ENCODE results near the gene MZF1. TPM values are rescaled to one million over a fixed set of nuclear protein-coding genes. Genes with fewer than 3 reads are reported as not detected.

The MZF1 gene
- total RNA-seq, 1 experiment from 2014 or later: 50.7 TPM

DNA sequence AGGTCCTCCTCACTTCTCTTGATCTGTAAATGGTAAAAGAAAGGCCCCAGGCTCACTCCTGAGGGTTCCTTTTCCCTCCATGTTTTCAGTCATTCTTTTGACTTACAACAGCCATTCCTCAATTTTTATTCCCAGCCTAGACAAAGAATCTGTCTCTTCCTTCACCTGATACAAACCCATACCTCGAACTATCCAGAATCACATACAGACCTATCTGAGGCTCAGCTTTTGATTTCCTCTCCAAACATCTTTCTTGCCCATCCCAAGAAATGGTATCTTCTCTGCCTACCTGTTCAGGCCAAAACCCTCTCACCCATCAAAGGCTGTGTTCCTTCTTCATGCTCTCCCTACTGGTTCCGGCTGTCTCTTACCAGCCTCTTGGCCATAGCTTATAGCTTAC lies 20.5 kb downstream of the MZF1 start:
- intact Hi-C loops (cut with micrococcal nuclease): no loop called here
- no peaks in the 10 kb centered on the region for H3K27me3 Mint-ChIP-seq (ENCODE audit: insufficient read depth, unreplicated experiment)
- peaks cover 90% of the 10 kb centered on the region for H3K36me3 Mint-ChIP-seq (ENCODE audit: insufficient read depth, unreplicated experiment)

DNA sequence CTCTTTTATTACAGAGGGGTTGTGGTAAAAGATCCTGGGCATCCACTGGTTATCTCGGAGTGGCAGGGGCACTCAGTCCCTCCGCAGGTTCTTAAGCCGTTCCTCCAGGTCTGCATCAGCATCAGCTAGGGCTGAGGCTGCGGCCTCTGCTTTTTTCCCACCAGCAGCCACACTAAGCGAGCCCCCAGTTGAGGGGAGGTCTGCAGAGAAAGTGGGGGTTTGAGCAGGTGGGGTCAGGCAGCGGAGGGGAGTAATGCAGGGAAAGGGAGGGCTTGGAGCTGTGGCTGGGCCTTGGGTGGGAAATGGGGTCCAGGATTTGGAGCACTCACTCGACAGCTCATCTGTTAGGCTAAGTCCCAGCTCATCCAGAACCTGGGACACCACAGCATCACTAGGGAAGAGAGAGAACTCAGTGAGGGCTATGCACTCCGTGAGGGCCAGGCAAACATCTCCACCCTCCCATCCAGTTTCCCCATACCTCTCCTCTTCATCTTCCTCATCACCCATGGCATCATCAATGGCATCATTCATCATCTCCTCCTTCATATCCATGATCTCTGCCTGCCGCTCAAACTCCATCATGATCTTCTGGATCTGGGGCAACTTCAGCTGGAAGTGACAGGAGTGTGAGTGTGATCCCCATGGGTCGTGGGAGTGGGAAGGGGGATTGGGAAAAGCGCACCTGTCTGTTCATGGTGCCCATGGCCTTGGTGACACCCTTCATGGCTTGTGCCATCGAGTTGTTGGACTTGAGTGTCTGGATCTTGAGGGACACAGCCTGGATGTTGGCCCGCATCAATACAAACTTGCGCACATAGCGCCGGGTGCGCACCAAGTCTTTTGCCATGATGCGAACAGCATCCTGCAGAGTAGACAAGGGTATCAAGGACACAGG lies 21.3 kb downstream of the MZF1 start:
- intact Hi-C loops (cut with micrococcal nuclease): no loop called here
- POLR2A ChIA-PET: interaction anchor here (1.0 to 5.4 kb wide), 3 partner anchors 7 to 32 kb away, joined by 3 to 166 read pairs (median 119); partner anchors contain the start of genes TRIM28 and ZBTB45

More for the DNA sequence above, 20.5 kb downstream of the MZF1 start:
- ChIA-PET POLR2A (interaction anchor here (1.0 to 5.4 kb wide), 5 partner anchors 8 to 53 kb away, joined by 3 to 166 read pairs (median 16); partner anchors contain the start of genes TRIM28 and ZBTB45), CTCF (interaction anchor here (0.6 to 1.7 kb wide), 2 partner anchors 23 to 32 kb away, joined by 4 to 7 read pairs; no protein-coding TSS in a partner anchor)
- Mint-ChIP-seq H3K9me3 (ENCODE audit: unreplicated experiment) (no peaks in the 10 kb centered on the region), H3K4me1 (ENCODE audit: insufficient read depth, unreplicated experiment) (peaks cover 36% of the 10 kb centered on the region), H3K4me3 (ENCODE audit: unreplicated experiment) (peak overlapping the region; percentile 22), H3K27ac (ENCODE audit: low read depth, unreplicated experiment) (no peak overlapping the region)
- TF ChIP-seq, protein P1, sequence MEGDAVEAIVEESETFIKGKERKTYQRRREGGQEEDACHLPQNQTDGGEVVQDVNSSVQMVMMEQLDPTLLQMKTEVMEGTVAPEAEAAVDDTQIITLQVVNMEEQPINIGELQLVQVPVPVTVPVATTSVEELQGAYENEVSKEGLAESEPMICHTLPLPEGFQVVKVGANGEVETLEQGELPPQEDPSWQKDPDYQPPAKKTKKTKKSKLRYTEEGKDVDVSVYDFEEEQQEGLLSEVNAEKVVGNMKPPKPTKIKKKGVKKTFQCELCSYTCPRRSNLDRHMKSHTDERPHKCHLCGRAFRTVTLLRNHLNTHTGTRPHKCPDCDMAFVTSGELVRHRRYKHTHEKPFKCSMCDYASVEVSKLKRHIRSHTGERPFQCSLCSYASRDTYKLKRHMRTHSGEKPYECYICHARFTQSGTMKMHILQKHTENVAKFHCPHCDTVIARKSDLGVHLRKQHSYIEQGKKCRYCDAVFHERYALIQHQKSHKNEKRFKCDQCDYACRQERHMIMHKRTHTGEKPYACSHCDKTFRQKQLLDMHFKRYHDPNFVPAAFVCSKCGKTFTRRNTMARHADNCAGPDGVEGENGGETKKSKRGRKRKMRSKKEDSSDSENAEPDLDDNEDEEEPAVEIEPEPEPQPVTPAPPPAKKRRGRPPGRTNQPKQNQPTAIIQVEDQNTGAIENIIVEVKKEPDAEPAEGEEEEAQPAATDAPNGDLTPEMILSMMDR (IDR thresholded peaks at IDR 0.05; ENCODE audit: unreplicated experiment): no peak
- no peak for DNase-seq (ENCODE audit: unreplicated experiment)
- BruUV-seq (replicated peaks): no TSS peak

DNA sequence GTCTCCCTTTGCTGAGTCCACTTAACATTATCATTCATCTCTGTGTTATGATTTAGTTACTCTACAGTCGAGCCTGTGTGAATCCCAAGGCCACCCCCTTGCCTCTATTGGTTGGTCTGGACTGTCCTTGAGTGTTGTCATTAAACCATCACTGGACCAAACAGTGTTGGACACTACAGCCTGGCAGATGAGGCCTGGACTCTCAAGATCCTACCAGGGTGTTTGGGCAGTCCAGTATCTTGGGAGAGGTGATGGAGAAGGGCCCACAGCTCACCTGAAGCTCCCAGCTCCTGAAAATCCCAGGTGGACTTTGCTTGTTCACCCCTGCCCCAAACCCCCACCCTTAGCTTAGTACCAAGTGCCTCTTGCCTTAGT lies 22.0 kb downstream of the MZF1 start:
- H3K36me3 Mint-ChIP-seq (ENCODE audit: insufficient read depth, unreplicated experiment): peaks cover 94% of the 10 kb centered on the region
- peak overlapping the region; percentile 46 for H3K27ac Mint-ChIP-seq (ENCODE audit: low read depth, unreplicated experiment)
- peaks cover 35% of the 10 kb centered on the region for H3K4me1 Mint-ChIP-seq (ENCODE audit: insufficient read depth, unreplicated experiment)

More for the DNA sequence above, 21.3 kb downstream of the MZF1 start:
- DNase-seq (ENCODE audit: unreplicated experiment): no peak
- no peak overlapping the region for H3K27ac Mint-ChIP-seq (ENCODE audit: low read depth, unreplicated experiment)
- CTCF ChIA-PET: interaction anchor here (0.8 to 1.7 kb wide), 2 partner anchors 31 to 39 kb away, joined by 4 to 7 read pairs; no protein-coding TSS in a partner anchor
- peaks cover 35% of the 10 kb centered on the region for H3K4me1 Mint-ChIP-seq (ENCODE audit: insufficient read depth, unreplicated experiment)
- TF ChIP-seq, protein P1 (IDR thresholded peaks at IDR 0.05; ENCODE audit: unreplicated experiment): no peak
- TSS peak; percentile 73 for BruUV-seq (replicated peaks)
- peaks cover 94% of the 10 kb centered on the region for H3K36me3 Mint-ChIP-seq (ENCODE audit: insufficient read depth, unreplicated experiment)
- no peaks in the 10 kb centered on the region for H3K9me3 Mint-ChIP-seq (ENCODE audit: unreplicated experiment)
- no peaks in the 10 kb centered on the region for H3K27me3 Mint-ChIP-seq (ENCODE audit: insufficient read depth, unreplicated experiment)
- H3K4me3 Mint-ChIP-seq (ENCODE audit: unreplicated experiment): no peak overlapping the region

More for the DNA sequence above, 22.0 kb downstream of the MZF1 start:
- POLR2A ChIA-PET: interaction anchor here (5.4 kb wide), 1 partner anchor 31 kb away, joined by 166 read pairs; the partner anchor contains the start of gene ZBTB45
- H3K9me3 Mint-ChIP-seq (ENCODE audit: unreplicated experiment): no peaks in the 10 kb centered on the region
- TF ChIP-seq, protein P1 (IDR thresholded peaks at IDR 0.05; ENCODE audit: unreplicated experiment): no peak
- CTCF ChIA-PET: interaction anchor here (0.8 to 1.7 kb wide), 2 partner anchors 31 to 38 kb away, joined by 4 to 7 read pairs; no protein-coding TSS in a partner anchor
- H3K27me3 Mint-ChIP-seq (ENCODE audit: insufficient read depth, unreplicated experiment): no peaks in the 10 kb centered on the region
- BruUV-seq (replicated peaks): no TSS peak
- intact Hi-C loops (cut with micrococcal nuclease): no loop called here
- no peak for DNase-seq (ENCODE audit: unreplicated experiment)
- no peak overlapping the region for H3K4me3 Mint-ChIP-seq (ENCODE audit: unreplicated experiment)

All from MCF 10A (cell line).